GM12892 (cell line): ENCODE results near the gene PARD3.

Source experiments
- POLR2A ChIP-seq: IDR thresholded peaks from 2 replicates; pipeline ENCODE4 v1.6.1; 2011; ENCODE audit warnings: low read depth, low read length, control low read depth
- POLR2AphosphoS5 ChIP-seq: IDR thresholded peaks from 2 replicates; pipeline ENCODE4 v1.6.1; 2011; ENCODE audit warnings: low read depth, low read length, control low read depth
- TAF1 ChIP-seq: IDR thresholded peaks from 2 replicates; pipeline ENCODE4 v1.6.1; 2011; ENCODE audit warnings: low read depth, mild to moderate bottlenecking, control low read depth, low read length, borderline replicate concordance

GRCh38 chr10:34491678-34492077 lies 323.4 kb downstream of the PARD3 start:
- TF ChIP-seq POLR2AphosphoS5 (no peak), POLR2A (no peak), TAF1 (no peak)
